K562 (cell line): Measurements from ENCODE around the gene FGF22. TPM values are rescaled to one million over a fixed set of nuclear protein-coding genes. Genes with fewer than 3 reads are reported as not detected.
A peak's percentile ranks its signal among the peaks of the same experiment; 100 is the strongest.

ENCODE experiments used
- ATAC-seq: fragments of 200-7000 bp; cut with Tn5 transposase; 3 replicates; pipeline ENCODE4 v1.9.1; 2020; ENCODE audit warnings: moderate library complexity
- BruUV-seq: library from RNA; stranded (reverse); fragments of 400-500 nt; replicated peaks from 2 replicates; lab custom pipeline; 2021; lab: Mats Ljungman, UMichigan
- CTCF ChIA-PET: fragments of 300-600 bp; formaldehyde crosslinking; extraction: SDS; loops from one replicate; lab custom pipeline; 2021; ENCODE audit warnings: low intra/inter-chr PET ratio; lab: Yijun Ruan, JAX
- POLR2A ChIA-PET: fragments of 300-600, 350-650 bp; sonication (Branson Sonifier 250); formaldehyde crosslinking; extraction: SDS; loops from one replicate; lab custom pipeline; 2021; ENCODE audit warnings: antibody characterized with exemption, inconsistent platforms; lab: Yijun Ruan, JAX
- DNase-seq, 4 experiments: peaks; one replicate each; pipeline versions ENCODE4 v3.0.0 to v3.0.0-alpha.2; 2011 to 2018; ENCODE audit warnings: low spot score in 3 of 4, mixed read lengths in 3 of 4; ENCODE audit errors: extremely low read depth in 1 of 4
- FAIRE-seq: peaks from 2 replicates; lab custom pipeline; 2011; peaks lifted over from hg19 to GRCh38; lab: Jason Lieb, UNC
- H2AFZ ChIP-seq: 2 replicates; pipeline ENCODE4 v1.6.0; 2011; ENCODE audit warnings: low read depth, low read length, control low read depth, inconsistent platforms
- H3K27ac ChIP-seq: fragments of 200-600 bp; 3 replicates; pipeline ENCODE4 v1.8.0; 2011; ENCODE audit warnings: low read depth, mild to moderate bottlenecking, control low read depth, inconsistent platforms, low read length, moderate library complexity, mixed read lengths; ENCODE audit errors: extremely low read depth
- H3K27me3 ChIP-seq, 2 experiments: fragments of 300-600 bp in 1 of 2; 2 replicates in 1 of 2; 3 replicates in 1 of 2; pipeline versions ENCODE4 v1.6.0 to v1.8.0; 2011; ENCODE audit warnings: inconsistent platforms in 2 of 2, low read length in 2 of 2, mild to moderate bottlenecking in 1 of 2, mixed read lengths in 1 of 2, moderate library complexity in 1 of 2; ENCODE audit not compliant: control insufficient read depth in 2 of 2, insufficient read depth in 2 of 2
- H3K36me3 ChIP-seq: fragments of 300-600 bp; 3 replicates; pipeline ENCODE4 v1.8.0; 2011; ENCODE audit warnings: mild to moderate bottlenecking, low read length, inconsistent platforms; ENCODE audit not compliant: control insufficient read depth, insufficient read depth
- H3K4me1 ChIP-seq, 2 experiments: fragments of 200-600 bp in 1 of 2; replicated peaks in 1 of 2; 2 replicates in 1 of 2; 3 replicates in 1 of 2; pipeline versions ENCODE4 v1.5.1 to v1.8.0; 2011; ENCODE audit warnings: inconsistent platforms in 2 of 2, low read length in 2 of 2, mild to moderate bottlenecking in 1 of 2, mixed read lengths in 1 of 2, moderate library complexity in 1 of 2; ENCODE audit not compliant: control insufficient read depth in 2 of 2, insufficient read depth in 2 of 2
- H3K4me2 ChIP-seq: 2 replicates; pipeline ENCODE4 v1.6.1; 2011; ENCODE audit warnings: low read length, control low read depth, inconsistent platforms, mixed read lengths; ENCODE audit not compliant: insufficient read depth
- H3K4me3 ChIP-seq: fragments of 200-600 bp; sonication (generic), shearing (Covaris generic); 2 replicates; pipeline ENCODE4 v1.5.1; 2016; ENCODE audit warnings: control low read depth, inconsistent platforms
- H3K79me2 ChIP-seq: fragments of 200-600 bp; 3 replicates; pipeline ENCODE4 v1.8.0; 2011; ENCODE audit warnings: low read length, inconsistent platforms; ENCODE audit not compliant: control insufficient read depth, insufficient read depth
- H3K9ac ChIP-seq, 2 experiments: 2 replicates each; pipeline versions ENCODE4 v1.6.0 to v1.6.1; 2011; ENCODE audit warnings: low read depth in 2 of 2, low read length in 2 of 2, control low read depth in 1 of 2, inconsistent platforms in 1 of 2, mild to moderate bottlenecking in 1 of 2, mixed read lengths in 1 of 2; ENCODE audit not compliant: insufficient read depth in 1 of 2
- H3K9me1 ChIP-seq: one replicate; pipeline ENCODE4 v1.6.0; 2011; ENCODE audit warnings: inconsistent platforms, mild to moderate bottlenecking, low read length, moderate library complexity; ENCODE audit not compliant: control insufficient read depth, insufficient read depth
- H3K9me3 ChIP-seq: replicated peaks from 2 replicates; pipeline ENCODE4 v1.5.1; 2011; ENCODE audit warnings: low read depth, low read length, inconsistent platforms; ENCODE audit not compliant: control insufficient read depth, insufficient read depth
- H4K20me1 ChIP-seq: replicated peaks from 2 replicates; pipeline ENCODE4 v1.6.1; 2011; ENCODE audit warnings: low read length, inconsistent platforms, mixed read lengths; ENCODE audit not compliant: control insufficient read depth, insufficient read depth
- ARHGAP35 ChIP-seq: fragments of 450-650 bp; IDR thresholded peaks from 2 replicates; pipeline ENCODE4 v1.6.1; 2018; ENCODE audit not compliant: partially characterized antibody
- CBX8 ChIP-seq: fragments of 200-600 bp; sonication (generic); IDR thresholded peaks from 2 replicates; pipeline ENCODE4 v1.6.1; 2012; ENCODE audit warnings: borderline replicate concordance, mixed run types, low read depth, mild to moderate bottlenecking, moderate library complexity, mixed read lengths, low read length, control low read depth, inconsistent platforms; ENCODE audit not compliant: poor library complexity, severe bottlenecking; ENCODE audit errors: extremely low read depth
- CEBPB ChIP-seq: fragments of 450-650 bp; IDR thresholded peaks from 2 replicates; pipeline ENCODE4 v1.6.1; 2016; ENCODE audit warnings: missing genetic modification characterization, missing compliant biosample characterization
- POLR2G ChIP-seq: fragments of 200-400 bp; formaldehyde crosslinking; IDR thresholded peaks from 2 replicates; pipeline ENCODE4 v1.6.1; 2017; ENCODE audit warnings: low read depth, mild to moderate bottlenecking, antibody characterized with exemption, low read length, moderate library complexity
- RBM22 ChIP-seq: fragments of 200-400 bp; formaldehyde crosslinking; IDR thresholded peaks from 2 replicates; pipeline ENCODE4 v1.6.1; 2018; ENCODE audit warnings: low read length, low read depth; ENCODE audit not compliant: poor library complexity, severe bottlenecking
- TAF15 ChIP-seq: fragments of 200-400 bp; formaldehyde crosslinking; IDR thresholded peaks from 2 replicates; pipeline ENCODE4 v1.6.1; 2017; ENCODE audit warnings: mild to moderate bottlenecking, low read depth, low read length, moderate library complexity
- TCF7 ChIP-seq: sonication (generic); IDR thresholded peaks from 2 replicates; pipeline ENCODE4 v1.6.1; 2016; ENCODE audit warnings: antibody characterized with exemption, borderline replicate concordance
- ZC3H4 ChIP-seq: sonication (generic); formaldehyde crosslinking; IDR thresholded peaks from 2 replicates; pipeline ENCODE4 v1.9.0; 2021; ENCODE audit warnings: missing genetic modification reagents, borderline replicate concordance
- ZNF77 ChIP-seq: fragments of 250-450 bp; sonication (Bioruptor Pico); IDR thresholded peaks from 2 replicates; pipeline ENCODE4 v1.5.0; 2020
- WGBS: fragments of 100-300 bp; shearing (Covaris generic); methylation state at CpG from one replicate; pipeline ENCODE4 v1.1.6; 2016; ENCODE audit warnings: low coverage, mixed read lengths; ENCODE audit not compliant: insufficient coverage; ENCODE audit errors: missing lambda C conversion rate; 5-methylcytosine and 5-hydroxymethylcytosine counted together
- in situ Hi-C: fragments of 300-500 bp; cut with MboI; formaldehyde crosslinking; loops from 4 replicates; pipeline ENCODE4 v1.15.0; 2018; ENCODE audit warnings: inconsistent platforms, mixed read lengths
- intact Hi-C: fragments of 100-400 bp; cut with micrococcal nuclease; formaldehyde crosslinking; loops from 2 replicates; pipeline ENCODE4 v1.14.2; 2022
- polyA plus RNA-seq, 8 experiments: library from polyadenylated mRNA; depleted of rRNA in 4 of 8; stranded (reverse) in 5 of 8; unstranded in 3 of 8; fragments of >200 nt; fragmentation: Nextera tagmentation in 2 of 8; fragmentation: Illumina TruSeq in 1 of 8; extraction: Ambion mirVana in 2 of 8; extraction: Trizol in 1 of 8; gene quantifications; 2 replicates each; pipeline versions ENCODE4 v1.2.1 to v1.2.3, GENCODE V29; 2011 to 2014; ENCODE audit warnings: inconsistent platforms in 1 of 8, missing spikeins in 1 of 8
- total RNA-seq, 7 experiments: library from RNA; depleted of rRNA in 6 of 7; stranded (reverse); fragments of >200 nt in 6 of 7; fragmentation: Illumina TruSeq in 2 of 7; extraction: Trizol in 2 of 7; gene quantifications; 2 replicates each; pipeline versions ENCODE4 v1.2.1 to v1.2.3, GENCODE V29; 2011 to 2021; ENCODE audit warnings: low replicate concordance in 1 of 7
- TF ChIP-seq, protein P1 (sequence below): fragments of 450-650 bp; formaldehyde crosslinking; IDR thresholded peaks from 2 replicates; pipeline ENCODE4 v1.4.0; 2022; ENCODE audit warnings: mild to moderate bottlenecking, moderate library complexity

FGF22 gene
- total and polyA plus RNA-seq, 9 of the 15 experiments (the other 6 are each of a cell fraction or from before 2014, with no cell fraction given): 0.14 to 2.2 (median 0.86) TPM; not detected in 4

DNA sequence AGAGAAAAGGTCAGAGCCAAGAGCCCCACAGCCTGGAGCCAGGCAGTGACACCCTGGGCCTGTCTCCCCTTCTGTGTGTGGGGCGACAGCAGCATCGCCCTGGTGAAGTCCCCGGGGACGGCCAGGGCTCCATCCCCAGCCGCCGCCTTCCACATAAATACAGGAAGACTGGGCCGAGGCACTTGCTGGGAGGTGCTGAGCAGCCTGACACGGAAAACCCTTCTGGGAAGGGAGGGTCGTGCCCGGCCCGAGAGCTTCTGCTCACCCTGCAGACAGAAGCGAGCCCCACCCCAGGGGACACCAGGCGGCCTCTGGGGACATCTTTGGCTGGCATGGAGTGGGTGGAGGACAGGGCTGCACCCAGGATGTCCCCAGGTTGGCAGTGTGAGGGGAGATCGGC lies 5.1 kb downstream of the FGF22 start:
- Histone ChIP-seq H3K4me3 (no peak overlapping the region), H3K27ac (no peak overlapping the region), H3K9ac (no peak overlapping the region), H4K20me1 (no peaks in the 10 kb centered on the region), H2AFZ (no peak overlapping the region), H3K79me2 (no peaks in the 10 kb centered on the region), H3K27me3 (no peaks in the 10 kb centered on the region), H3K9me3 (no peaks in the 10 kb centered on the region), H3K9me1 (no peaks in the 10 kb centered on the region), H3K4me1 (peaks cover 0 to 48% of the 10 kb centered on the region in 2 experiments; a peak in 2 of 5 replicates), H3K36me3 (peaks cover 50% of the 10 kb centered on the region; the same call in 1 of the 3 replicates), H3K4me2 (no peak overlapping the region)
- no peak for FAIRE-seq
- BruUV-seq: no TSS peak
- 88% methylated on average over 10 of the region's 14 CpGs for WGBS
- no peak for DNase-seq
- TF ChIP-seq CEBPB (tag): no peak
- peak; percentile 28 for TF ChIP-seq RBM22
- TF ChIP-seq CBX8: no peak
- TF ChIP-seq, protein P1, sequence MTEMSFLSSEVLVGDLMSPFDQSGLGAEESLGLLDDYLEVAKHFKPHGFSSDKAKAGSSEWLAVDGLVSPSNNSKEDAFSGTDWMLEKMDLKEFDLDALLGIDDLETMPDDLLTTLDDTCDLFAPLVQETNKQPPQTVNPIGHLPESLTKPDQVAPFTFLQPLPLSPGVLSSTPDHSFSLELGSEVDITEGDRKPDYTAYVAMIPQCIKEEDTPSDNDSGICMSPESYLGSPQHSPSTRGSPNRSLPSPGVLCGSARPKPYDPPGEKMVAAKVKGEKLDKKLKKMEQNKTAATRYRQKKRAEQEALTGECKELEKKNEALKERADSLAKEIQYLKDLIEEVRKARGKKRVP (CRISPR knock-in tag): no peak
- no peak for TF ChIP-seq ARHGAP35
- TF ChIP-seq TCF7: no peak
- peak; percentile 62 for TF ChIP-seq POLR2G
- TF ChIP-seq TAF15: no peak
- TF ChIP-seq ZNF77: no peak
- no peak for TF ChIP-seq ZC3H4 (CRISPR knock-in tag)
- intact Hi-C loops: no loop called here
- CTCF ChIA-PET: no interaction called here
- no peak for ATAC-seq
- in situ Hi-C loops: no loop called here
- POLR2A ChIA-PET: no interaction called here
